GM18502 (cell line): Measurements from ENCODE around the gene MB.

Experiments
- ATAC-seq: cut with Tn5 transposase; IDR thresholded peaks from one replicate; pipeline ENCODE4 v1.9.1; 2021; ENCODE audit warnings: mild to moderate bottlenecking; ENCODE audit not compliant: unreplicated experiment, poor library complexity

MB gene

DNA sequence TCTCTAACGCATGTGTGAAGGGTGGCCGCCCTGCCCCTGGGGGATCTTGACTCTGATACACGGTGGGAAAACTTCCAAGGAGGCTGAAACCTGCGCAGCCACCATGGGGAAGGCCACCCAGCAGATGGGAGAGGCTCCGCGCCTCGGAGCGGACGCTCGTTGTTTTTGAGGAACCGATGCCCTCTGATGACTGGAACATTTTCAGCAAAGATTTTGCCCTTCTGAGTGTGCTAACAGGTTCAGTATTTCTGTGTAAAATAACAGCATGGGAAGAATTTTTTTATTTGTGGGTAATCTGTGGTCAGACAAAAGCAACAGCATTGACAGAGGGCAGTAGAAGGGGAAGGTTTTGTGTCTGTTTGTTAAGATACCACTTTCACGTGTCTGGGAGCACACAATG lies 16.7 kb downstream of the MB start:
- ATAC-seq: no peak

DNA sequence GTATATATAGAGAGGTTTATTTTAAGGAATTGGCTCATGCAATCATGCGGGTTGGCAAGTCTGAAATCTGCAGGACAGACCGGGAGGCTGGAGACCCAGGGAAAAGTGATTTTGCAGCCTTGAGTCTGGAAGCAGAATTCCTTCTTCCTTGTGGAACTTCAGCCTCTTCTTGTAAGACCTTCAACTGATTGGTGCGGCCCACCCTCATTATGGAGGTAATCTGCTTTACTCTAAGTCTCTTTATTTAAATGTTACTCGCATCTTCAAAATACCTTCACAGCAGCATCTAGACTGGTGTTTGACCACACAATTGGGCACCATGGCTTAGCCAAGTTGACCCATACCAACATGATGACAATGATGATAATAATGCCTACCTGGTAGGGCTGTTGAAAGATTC lies 17.8 kb downstream of the MB start:
- no peak for ATAC-seq

DNA sequence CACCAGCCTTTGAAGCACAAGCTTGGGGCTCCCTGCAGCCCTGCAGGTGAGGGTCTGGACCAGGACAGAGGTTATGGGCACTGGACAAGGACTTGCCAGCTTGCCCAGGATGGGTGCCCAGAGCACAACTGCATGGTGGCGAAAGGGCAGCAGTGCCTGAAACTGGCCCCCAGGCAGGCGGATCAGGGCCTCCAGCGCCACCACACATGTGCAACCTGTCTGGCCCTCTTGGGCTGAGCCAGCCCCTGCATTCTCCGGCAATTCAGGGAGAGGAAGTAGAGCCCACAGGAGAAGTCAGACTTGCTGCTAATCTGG lies 18.8 kb downstream of the MB start:
- no peak for ATAC-seq

DNA sequence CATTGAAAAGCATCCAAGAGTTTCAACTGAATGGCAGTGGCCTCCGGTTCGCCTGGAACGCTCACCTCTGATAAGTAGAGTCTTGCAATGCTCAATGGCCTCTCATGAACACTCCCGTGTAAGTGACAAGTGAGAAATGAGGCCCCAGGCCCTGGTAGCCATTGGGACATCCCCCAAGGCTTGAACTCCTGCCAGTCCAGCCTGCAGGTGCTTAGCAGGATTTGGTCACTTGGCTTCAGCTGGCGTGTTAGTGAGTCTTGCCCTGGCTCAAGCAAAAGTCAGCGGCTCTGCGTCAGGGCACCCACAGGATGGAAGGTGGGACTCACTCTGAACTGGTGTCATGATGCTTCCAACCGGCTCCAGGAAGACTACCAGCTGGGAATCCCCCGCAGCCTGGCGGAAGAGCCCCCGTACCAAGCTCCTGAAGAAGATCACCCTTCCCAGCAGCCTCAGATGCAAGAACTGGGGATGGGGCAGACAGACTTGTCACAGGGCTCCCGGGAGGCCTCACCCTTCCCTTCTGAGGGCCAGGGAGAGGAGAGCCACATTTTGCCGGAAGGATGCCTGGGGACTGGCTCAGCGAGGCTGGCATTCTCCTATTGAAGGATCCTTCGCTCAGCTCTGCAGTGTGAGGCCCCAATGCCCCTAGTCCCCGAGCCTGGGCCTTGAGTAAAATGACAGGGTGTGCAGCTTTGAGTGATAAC lies 19.3 kb downstream of the MB start:
- no peak for ATAC-seq

DNA sequence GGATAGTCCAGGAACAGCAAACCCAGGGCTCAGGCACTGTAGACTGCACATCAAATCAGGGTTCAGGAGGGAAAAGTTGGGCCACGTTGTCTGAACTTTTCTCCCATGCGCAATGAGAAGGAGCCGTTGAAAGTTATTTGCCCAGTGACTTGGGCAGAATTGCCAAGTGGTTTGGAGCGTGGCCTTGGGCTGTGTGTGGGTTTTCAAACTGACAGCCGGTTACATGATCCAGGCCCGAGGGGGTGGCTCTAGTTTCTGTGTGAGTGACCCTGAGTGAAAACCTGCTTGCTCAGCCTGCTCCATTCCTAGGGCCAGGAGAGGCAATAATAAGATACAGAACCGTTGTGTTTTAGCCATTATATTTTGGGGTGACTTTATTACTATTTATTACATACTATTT lies 20.3 kb downstream of the MB start:
- no peak for ATAC-seq

GRCh38 chr22:35594686-35595085 lies 22.4 kb downstream of the MB start:
- no peak for ATAC-seq

GRCh38 chr22:35593891-35594470 lies 23.1 kb downstream of the MB start:
- no peak for ATAC-seq

DNA sequence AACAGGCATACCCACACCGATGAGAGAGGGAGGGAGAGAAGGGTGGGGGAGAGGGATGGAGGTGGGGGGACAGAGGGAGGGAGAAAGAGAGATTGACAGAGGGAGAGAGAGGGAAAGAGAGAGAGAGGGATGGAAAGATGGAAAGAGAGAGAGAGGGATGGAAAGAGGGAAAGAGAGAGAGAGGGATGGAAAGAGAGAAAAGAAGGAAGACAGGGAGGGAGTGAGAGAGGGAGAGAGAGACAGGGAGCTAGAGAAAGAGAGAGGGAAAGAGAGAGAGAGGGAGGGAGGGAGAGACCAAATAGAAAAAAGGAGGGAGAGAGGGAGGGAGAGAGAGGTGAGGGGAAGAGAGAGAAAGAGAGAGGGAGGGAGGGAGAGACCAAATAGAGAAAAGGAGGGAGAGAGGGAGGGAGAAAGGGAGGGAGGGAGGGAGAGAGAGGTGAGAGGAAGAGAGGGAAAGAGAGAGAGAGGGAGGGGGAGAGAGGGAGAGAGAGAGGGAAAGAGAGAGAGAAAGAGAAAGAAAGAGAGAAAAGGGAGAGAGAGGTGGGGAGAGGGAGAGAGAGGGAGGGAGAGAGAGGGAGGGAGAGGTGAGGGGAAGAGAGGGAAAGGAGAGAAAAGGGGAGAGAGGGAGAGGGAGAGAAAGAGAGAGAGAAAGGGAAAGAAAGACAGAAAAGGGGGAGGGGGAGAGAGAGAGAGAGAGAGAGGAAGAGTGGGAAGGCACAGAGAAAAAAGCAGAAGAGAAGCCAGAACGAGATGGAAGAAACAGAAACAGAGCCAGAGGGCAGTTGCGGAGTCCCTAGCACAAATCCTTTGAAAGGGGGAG lies 23.8 kb downstream of the MB start:
- ATAC-seq: no peak

DNA sequence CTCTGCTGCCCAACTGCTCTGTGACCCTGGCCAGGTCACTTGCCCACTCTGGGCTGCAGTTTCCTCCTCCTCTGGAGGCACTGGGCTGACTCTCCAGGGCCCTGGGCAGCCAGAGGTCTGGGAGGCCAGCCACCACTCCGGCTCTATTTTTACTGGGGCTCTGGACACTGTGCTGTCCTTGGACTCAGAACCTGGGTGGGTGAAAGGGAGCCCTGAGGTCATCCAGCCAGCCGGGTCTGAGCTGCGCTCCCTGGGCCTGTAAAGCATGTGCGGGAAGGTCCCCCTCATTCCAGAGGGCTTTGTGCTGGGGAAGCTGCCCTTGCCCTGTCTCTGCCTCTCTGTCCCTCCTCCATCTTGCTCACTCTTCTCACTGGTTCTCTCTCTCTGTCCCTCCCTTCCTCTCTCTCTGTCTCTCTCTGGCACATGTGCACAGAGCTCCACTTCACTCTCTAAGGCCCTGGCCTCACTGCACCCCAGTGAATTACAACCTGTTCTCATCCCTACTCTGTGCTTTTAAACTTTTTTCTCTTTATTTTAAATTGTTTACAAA lies 24.6 kb downstream of the MB start:
- no peak for ATAC-seq

DNA sequence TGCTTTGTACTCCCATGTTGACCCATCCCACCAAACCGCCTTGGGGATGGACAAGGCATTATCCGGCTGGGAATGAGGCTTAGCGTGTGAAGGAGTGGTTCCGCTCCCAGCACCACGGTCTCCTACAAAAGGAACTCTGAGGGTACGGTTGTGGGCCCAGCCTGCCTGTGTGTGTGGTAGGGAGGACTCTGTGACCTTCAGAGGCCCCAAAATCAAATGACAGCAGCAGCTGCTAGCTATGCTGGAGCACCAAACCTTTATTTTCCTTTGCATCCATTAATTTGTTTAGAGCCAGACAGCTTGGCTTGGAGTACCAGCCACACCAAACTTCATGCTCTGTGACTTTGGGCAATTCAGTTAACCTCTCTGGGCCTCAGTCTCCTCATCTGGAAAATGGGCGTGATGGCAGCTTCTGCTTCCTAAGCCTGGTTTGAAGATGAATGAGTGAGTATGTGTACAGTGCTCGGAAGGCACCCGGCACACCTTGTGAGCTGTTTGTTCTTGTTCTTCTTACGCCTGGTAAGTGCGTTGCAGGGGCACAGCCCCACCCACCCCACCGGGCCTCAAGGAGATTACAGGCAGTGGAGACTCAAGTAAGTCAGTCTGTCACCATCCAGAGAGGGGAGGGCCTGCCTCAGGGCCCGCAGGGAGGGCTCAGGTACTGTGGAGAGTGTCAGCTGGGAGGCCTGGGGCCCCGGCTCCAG lies 25.3 kb downstream of the MB start:
- no peak for ATAC-seq

DNA sequence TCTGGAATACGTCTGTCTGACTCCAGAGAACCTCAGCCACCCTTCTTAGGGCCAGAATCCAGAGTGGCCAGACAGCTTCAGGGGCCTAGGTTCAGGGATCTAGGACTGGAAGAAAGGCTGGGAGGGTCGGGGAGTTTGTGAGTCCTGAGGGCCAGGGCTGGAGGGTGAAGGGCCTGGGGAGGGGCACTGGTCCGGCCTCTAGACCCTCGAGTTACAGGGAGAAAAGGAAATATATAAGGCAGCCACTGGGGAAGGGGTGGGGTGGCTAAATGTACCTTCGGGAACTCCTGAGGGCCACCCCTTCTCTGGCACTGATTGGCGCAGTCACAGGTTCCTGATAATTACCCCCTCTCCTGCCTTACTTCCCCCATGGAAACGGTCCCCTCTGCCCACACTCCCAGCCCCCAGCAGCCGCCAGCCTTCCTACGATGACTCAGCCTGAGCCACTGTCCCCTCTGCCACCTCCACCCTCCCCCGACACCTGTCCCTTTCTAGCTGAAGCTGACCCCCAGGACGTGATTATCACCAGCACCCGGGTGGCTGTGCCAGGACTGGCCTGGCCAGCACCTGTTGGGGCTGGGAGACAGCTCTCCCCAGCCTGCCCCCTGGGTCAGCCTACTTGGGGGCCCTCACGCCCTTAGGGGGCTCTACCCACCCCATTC lies 26.4 kb downstream of the MB start:
- ATAC-seq: no peak

DNA sequence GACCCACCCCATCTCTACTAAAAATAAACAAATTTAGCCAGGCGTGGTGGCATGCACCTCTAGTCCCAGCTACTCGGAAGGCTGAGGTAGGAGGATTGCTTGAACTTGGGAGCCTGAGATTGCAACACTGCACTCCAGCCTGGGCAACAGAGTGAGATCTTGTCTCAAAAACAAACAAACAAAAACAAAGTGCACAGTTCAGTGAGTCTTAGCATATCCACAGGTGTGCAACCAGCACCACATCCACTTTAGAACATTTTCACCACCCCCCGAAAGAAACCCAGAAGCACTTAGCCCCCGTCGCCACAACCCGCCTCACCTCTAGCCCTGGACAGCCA lies 27.4 kb downstream of the MB start:
- ATAC-seq: no peak

DNA sequence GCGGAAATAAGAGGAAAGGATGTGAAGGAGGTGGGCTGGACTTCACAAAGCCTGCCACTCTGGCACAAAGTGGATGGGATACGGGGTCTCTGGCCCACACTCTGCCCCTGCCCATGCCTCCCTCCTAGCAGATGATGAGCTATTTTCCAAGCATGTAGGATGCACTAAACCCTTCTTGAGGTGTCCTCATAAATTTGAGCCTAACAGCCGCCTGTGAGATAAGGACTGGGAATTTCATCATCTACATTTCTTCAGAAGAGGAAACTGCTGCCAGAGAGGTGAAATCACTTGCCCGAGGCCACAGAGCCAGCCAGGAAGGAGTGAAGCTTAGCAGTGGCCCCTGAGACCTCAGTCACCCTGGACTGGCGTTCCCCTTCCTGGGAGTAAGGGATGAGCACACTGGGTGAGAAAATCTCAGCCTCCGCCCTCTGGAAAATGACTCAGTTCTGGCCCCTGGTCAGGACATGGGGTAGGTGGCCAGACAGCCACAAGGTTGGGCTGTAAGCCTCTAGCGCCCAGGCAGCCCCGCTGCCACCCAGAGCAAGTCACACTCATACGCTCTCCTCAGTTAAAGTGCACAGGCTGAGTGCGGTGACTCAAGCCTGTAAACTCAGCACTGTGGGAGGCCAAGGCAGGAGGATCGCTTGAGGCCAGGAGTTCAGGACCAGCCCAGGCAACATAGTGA lies 27.9 kb downstream of the MB start:
- no peak for ATAC-seq

DNA sequence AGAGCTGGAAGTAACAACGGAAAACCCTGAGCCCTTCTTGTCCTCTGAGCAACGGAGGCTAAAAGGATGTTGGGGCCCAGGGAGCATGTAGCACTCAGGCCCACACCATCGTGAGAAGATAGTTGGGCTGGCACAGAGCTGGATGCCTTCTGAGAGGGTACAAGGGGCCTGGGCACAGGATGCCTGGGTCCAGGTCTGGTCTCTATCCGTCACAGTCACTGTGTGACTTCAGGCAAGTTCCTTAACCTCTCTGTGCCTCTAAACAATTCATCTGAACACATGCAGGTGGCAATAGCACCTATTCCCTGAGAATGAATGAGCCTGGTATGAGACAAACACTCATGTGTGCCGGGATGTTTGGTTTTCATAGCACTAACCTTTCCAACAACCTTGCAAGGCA lies 29.2 kb downstream of the MB start:
- no peak for ATAC-seq

- no peak for ATAC-seq
Observed at GRCh38 chr22:35587447-35587870, 29.7 kb downstream of the MB start.

- ATAC-seq: no peak
Observed at GRCh38 chr22:35586771-35587170, 30.4 kb downstream of the MB start.

DNA sequence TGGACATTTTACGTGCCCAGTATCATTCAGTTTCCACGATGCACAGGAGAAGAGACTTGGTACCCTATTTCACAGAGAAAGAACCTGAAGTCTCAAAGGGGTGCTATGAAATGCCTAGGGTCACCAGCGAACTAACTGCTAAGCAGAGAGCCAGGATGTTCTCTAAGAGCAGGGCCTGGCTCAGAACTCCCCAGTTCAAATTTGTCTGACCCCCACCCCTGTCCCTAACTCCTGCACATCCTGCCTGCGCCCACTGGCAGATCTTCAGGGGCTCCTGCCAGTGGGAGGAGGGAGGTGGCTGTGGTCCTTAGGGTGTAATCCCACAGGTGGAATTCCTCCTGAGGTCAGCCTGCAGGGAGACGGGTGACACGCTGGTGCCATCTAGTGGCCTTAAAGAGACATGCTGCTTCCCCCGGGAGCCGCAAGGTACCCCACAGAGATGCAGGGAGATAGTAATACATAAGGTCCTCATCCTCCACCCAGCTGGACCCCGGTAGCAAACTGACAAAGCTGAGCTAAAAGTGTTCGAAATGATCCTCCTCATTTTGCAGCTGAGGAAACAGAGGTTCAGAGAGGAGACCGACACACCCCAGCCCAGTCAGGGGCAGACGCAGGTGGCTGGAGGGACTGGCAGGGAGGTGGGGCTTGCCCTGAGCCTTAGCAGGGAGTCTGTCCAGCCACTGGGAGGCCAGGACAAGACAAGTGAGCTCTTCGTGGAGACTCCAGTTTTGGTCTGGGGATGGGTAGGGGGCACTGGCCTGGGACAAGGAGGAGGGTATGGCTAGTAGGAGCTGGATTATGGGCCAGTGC lies 34.1 kb downstream of the MB start:
- no peak for ATAC-seq

DNA sequence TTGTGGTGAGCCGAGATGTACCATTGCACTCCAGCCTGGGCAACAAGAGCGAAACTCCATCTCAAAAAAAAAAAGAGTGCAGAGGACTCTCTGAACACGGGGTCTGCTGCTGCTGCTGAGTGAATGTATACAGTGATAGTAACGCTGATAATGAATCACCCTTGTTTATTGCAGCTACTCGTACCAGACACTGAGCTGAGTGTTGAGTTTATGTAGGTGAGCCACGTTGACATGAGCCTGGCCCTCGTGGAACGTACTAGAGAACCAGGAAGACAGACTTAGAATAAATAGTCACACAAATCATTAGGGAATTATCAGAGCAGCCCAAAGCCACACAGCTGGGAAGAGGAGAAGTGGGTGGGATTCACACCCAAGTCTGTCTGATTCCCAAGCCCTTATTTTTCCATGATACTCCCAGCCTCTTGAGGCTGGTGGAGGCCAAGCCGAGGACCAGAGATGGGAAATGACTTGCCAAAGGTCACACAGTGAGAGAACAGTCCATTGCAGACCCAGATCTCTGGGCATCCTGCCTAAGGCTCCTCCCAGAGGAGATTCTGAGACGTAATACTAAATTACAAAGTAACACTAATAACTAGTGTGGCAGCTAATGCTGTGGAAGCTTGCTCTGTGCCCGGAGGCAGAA lies 34.8 kb downstream of the MB start:
- ATAC-seq: no peak

DNA sequence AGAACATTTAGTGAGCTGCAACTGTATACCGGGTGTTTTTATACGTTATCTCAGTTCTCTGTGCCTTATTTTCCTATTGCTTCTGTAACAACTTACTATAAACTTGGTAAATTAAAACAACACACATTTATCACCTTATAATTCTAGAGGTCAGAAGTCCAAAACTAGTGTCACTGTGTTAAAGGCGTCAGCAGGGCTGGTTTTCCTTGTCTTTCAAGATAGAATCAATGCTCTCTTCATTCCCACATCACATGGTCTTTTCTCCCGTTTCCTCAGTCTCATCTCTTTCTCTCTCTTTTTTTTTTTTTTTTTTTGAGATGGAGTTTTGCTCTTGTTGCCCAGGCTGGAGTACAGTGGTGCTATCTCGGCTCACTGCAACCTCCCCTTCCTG lies 36.1 kb downstream of the MB start:
- ATAC-seq: no peak
